T-helper 2 cell treated with Interferon-gamma antibody and Interleukin-4, amounts not matched to agents 5 μg/mL and 100 μg/mL, for 36 hours (primary cell): ENCODE measurements around the gene KIF2C.

ENCODE experiments used
- DNase-seq: peaks from one replicate; pipeline ENCODE4 v3.0.0; 2021; ENCODE audit warnings: low spot score
- H3K27ac Mint-ChIP-seq: one replicate; pipeline ENCODE4 v1.8.0; 2021; ENCODE audit warnings: mild to moderate bottlenecking, mixed read lengths
- H3K27me3 Mint-ChIP-seq: one replicate; pipeline ENCODE4 v1.8.0; 2021; ENCODE audit warnings: low read depth, mixed read lengths
- H3K36me3 Mint-ChIP-seq: one replicate; pipeline ENCODE4 v1.8.0; 2021; ENCODE audit warnings: low read depth, mixed read lengths
- H3K4me1 Mint-ChIP-seq: one replicate; pipeline ENCODE4 v1.8.0; 2021; ENCODE audit warnings: low read depth, mixed read lengths
- H3K4me3 Mint-ChIP-seq: one replicate; pipeline ENCODE4 v1.8.0; 2022; ENCODE audit warnings: mild to moderate bottlenecking, moderate library complexity, mixed read lengths
- H3K9me3 Mint-ChIP-seq: one replicate; pipeline ENCODE4 v1.8.0; 2021; ENCODE audit warnings: mixed read lengths

The KIF2C gene

GRCh38 chr1:44707959-44708831 is 31.4 kb upstream of the KIF2C start:
- H3K36me3 Mint-ChIP-seq = no peaks in the 10 kb centered on the region
- no peak overlapping the region for H3K27ac Mint-ChIP-seq
- H3K9me3 Mint-ChIP-seq = no peaks in the 10 kb centered on the region
- peaks cover 8% of the 10 kb centered on the region for H3K4me1 Mint-ChIP-seq
- peak overlapping the region; percentile 57 for H3K4me3 Mint-ChIP-seq
- peak; percentile 30 for DNase-seq
- peaks cover 15% of the 10 kb centered on the region for H3K27me3 Mint-ChIP-seq

GRCh38 chr1:44713321-44713781 is 26.3 kb upstream of the KIF2C start:
- Mint-ChIP-seq H3K9me3 (no peaks in the 10 kb centered on the region), H3K4me3 (no peak overlapping the region), H3K36me3 (no peaks in the 10 kb centered on the region), H3K27me3 (peaks cover 15% of the 10 kb centered on the region), H3K27ac (no peak overlapping the region), H3K4me1 (peaks cover 32% of the 10 kb centered on the region)
- no peak for DNase-seq

- no peaks in the 10 kb centered on the region for H3K36me3 Mint-ChIP-seq
- no peaks in the 10 kb centered on the region for H3K9me3 Mint-ChIP-seq
- no peak for DNase-seq
- H3K27me3 Mint-ChIP-seq = peaks cover 13% of the 10 kb centered on the region
- H3K4me1 Mint-ChIP-seq = peaks cover 36% of the 10 kb centered on the region
- H3K27ac Mint-ChIP-seq = no peak overlapping the region
- H3K4me3 Mint-ChIP-seq = peak overlapping the region; percentile 67
Measured at GRCh38 chr1:44714532-44714931, 25.1 kb upstream of the KIF2C start.

- Mint-ChIP-seq H3K4me1 (peaks cover 37% of the 10 kb centered on the region), H3K27ac (peak overlapping the region; percentile 78), H3K36me3 (no peaks in the 10 kb centered on the region), H3K9me3 (no peaks in the 10 kb centered on the region), H3K27me3 (peaks cover 13% of the 10 kb centered on the region), H3K4me3 (peak overlapping the region; percentile 67)
- DNase-seq = peak; percentile 59
Measured at GRCh38 chr1:44714944-44715571, 24.6 kb upstream of the KIF2C start.

- H3K4me3 Mint-ChIP-seq = peak overlapping the region; percentile 3
- no peak for DNase-seq
- H3K9me3 Mint-ChIP-seq = no peaks in the 10 kb centered on the region
- H3K36me3 Mint-ChIP-seq = no peaks in the 10 kb centered on the region
- no peaks in the 10 kb centered on the region for H3K27me3 Mint-ChIP-seq
- peaks cover 55% of the 10 kb centered on the region for H3K4me1 Mint-ChIP-seq
- H3K27ac Mint-ChIP-seq = peak overlapping the region; percentile 40
Measured at GRCh38 chr1:44717156-44717555, 22.5 kb upstream of the KIF2C start.

GRCh38 chr1:44717653-44718052 is 22.0 kb upstream of the KIF2C start:
- no peaks in the 10 kb centered on the region for H3K27me3 Mint-ChIP-seq
- H3K27ac Mint-ChIP-seq = peak overlapping the region; percentile 40
- H3K4me3 Mint-ChIP-seq = peak overlapping the region; percentile 3
- DNase-seq = no peak
- H3K4me1 Mint-ChIP-seq = peaks cover 55% of the 10 kb centered on the region
- no peaks in the 10 kb centered on the region for H3K9me3 Mint-ChIP-seq
- no peaks in the 10 kb centered on the region for H3K36me3 Mint-ChIP-seq

- Mint-ChIP-seq H3K4me3 (peak overlapping the region; percentile 3), H3K27me3 (no peaks in the 10 kb centered on the region), H3K36me3 (no peaks in the 10 kb centered on the region), H3K4me1 (peaks cover 57% of the 10 kb centered on the region), H3K9me3 (no peaks in the 10 kb centered on the region), H3K27ac (peak overlapping the region; percentile 72)
- DNase-seq = no peak
Measured at GRCh38 chr1:44718091-44718490, 21.5 kb upstream of the KIF2C start.

- DNase-seq = no peak
- H3K27ac Mint-ChIP-seq = no peak overlapping the region
- H3K36me3 Mint-ChIP-seq = no peaks in the 10 kb centered on the region
- H3K4me3 Mint-ChIP-seq = peak overlapping the region; percentile 20
- peaks cover 66% of the 10 kb centered on the region for H3K4me1 Mint-ChIP-seq
- H3K9me3 Mint-ChIP-seq = no peaks in the 10 kb centered on the region
- no peaks in the 10 kb centered on the region for H3K27me3 Mint-ChIP-seq
Measured at GRCh38 chr1:44719318-44719717, 20.3 kb upstream of the KIF2C start.

- Mint-ChIP-seq H3K27ac (peak overlapping the region; percentile 96), H3K4me3 (peak overlapping the region; percentile 54), H3K9me3 (no peaks in the 10 kb centered on the region), H3K36me3 (peaks cover 5% of the 10 kb centered on the region), H3K4me1 (peaks cover 65% of the 10 kb centered on the region), H3K27me3 (no peaks in the 10 kb centered on the region)
- no peak for DNase-seq
Measured at GRCh38 chr1:44720281-44720680, 19.4 kb upstream of the KIF2C start.

GRCh38 chr1:44721485-44722361 is 17.9 kb upstream of the KIF2C start:
- Mint-ChIP-seq H3K27ac (peak overlapping the region; percentile 96), H3K9me3 (no peaks in the 10 kb centered on the region), H3K4me1 (peaks cover 63% of the 10 kb centered on the region), H3K4me3 (peak overlapping the region; percentile 76), H3K36me3 (peaks cover 11% of the 10 kb centered on the region), H3K27me3 (no peaks in the 10 kb centered on the region)
- DNase-seq = peak; percentile 88

- peaks cover 58% of the 10 kb centered on the region for H3K4me1 Mint-ChIP-seq
- peak overlapping the region; percentile 85 for H3K4me3 Mint-ChIP-seq
- no peak for DNase-seq
- H3K9me3 Mint-ChIP-seq = no peaks in the 10 kb centered on the region
- peak overlapping the region; percentile 95 for H3K27ac Mint-ChIP-seq
- no peaks in the 10 kb centered on the region for H3K27me3 Mint-ChIP-seq
- H3K36me3 Mint-ChIP-seq = peaks cover 13% of the 10 kb centered on the region
Measured at GRCh38 chr1:44723064-44723463, 16.6 kb upstream of the KIF2C start.

GRCh38 chr1:44723496-44724295 is 15.9 kb upstream of the KIF2C start:
- no peaks in the 10 kb centered on the region for H3K27me3 Mint-ChIP-seq
- peaks cover 13% of the 10 kb centered on the region for H3K36me3 Mint-ChIP-seq
- no peaks in the 10 kb centered on the region for H3K9me3 Mint-ChIP-seq
- H3K27ac Mint-ChIP-seq = peak overlapping the region; percentile 95
- DNase-seq = peak; percentile 52
- peak overlapping the region; percentile 85 for H3K4me3 Mint-ChIP-seq
- peaks cover 55% of the 10 kb centered on the region for H3K4me1 Mint-ChIP-seq
